HUES48 (cell line): Measurements from ENCODE around the gene LSG1.

Experiments used
- H3K27ac ChIP-seq: one replicate; pipeline ENCODE4 v1.7.0; 2013; ENCODE audit warnings: low read depth, low read length, inconsistent platforms
- H3K27me3 ChIP-seq: 2 replicates; pipeline ENCODE4 v1.6.1; 2013; ENCODE audit warnings: mild to moderate bottlenecking, low read length; ENCODE audit not compliant: control insufficient read depth, insufficient read depth
- H3K36me3 ChIP-seq: 2 replicates; pipeline ENCODE4 v1.6.1; 2013; ENCODE audit warnings: low read length; ENCODE audit not compliant: control insufficient read depth, insufficient read depth
- H3K4me1 ChIP-seq: 2 replicates; pipeline ENCODE4 v1.6.1; 2013; ENCODE audit warnings: mild to moderate bottlenecking, low read length; ENCODE audit not compliant: control insufficient read depth, insufficient read depth
- H3K4me3 ChIP-seq: 2 replicates; pipeline ENCODE4 v1.5.1; 2013; ENCODE audit warnings: mild to moderate bottlenecking, low read depth, low read length
- H3K9ac ChIP-seq: 2 replicates; pipeline ENCODE4 v1.6.1; 2013; ENCODE audit warnings: mild to moderate bottlenecking, low read depth, low read length, moderate library complexity
- H3K9me3 ChIP-seq: 2 replicates; pipeline ENCODE4 v1.6.1; 2013; ENCODE audit warnings: low read length; ENCODE audit not compliant: control insufficient read depth, insufficient read depth

LSG1 gene

DNA sequence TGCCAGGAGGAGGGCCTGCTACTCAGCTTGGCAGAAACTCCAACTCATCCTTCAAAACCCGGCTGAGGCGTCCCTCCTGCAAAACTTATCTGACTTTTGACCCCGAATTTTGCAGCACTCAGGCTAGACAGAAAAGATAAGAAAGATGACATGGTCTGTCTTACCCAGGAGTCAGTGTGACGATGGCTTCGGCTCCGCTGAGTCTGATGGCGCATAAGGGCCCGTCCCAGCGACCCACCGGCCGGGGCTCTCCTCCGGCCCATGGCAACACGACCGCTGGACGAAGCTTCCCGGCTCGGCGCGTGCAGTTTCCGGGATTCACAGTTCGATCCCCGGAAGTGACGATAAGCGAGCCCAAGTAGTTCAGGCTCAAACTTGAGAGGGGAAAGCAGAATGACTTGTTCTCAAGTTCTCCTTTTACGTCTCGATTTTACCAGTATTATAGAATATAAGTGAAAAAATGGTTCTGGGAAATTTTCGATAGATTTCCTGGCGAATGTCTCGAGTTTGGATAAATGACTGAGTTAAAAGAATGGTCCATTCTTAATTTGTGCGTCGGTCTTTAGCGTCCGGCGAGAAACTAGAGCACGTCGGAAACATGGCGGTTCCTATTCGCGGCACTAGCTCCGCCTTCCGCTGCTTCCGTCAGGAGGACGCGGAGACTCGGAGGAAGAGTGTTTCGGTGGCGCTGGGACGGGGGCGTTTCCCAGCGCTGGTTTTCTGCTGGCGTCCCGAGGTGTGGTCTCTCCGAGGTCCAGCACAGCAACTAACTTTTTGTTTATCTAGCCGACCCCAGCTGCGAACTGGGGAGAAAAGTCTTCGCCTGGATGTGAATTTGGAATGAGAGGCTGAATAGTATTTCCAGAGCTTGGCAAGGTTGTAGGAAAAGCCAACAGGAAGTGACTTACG lies at the start of gene LSG1:
Gene LSG1 (minus strand): TSS at position 292 of the 909 bp plus-strand sequence. CDS start 29 bp downstream, at position 263.
- Histone ChIP-seq H3K4me3 (peak within 1 kb of the TSS; percentile 99), H3K27me3 (no peaks in the 10 kb centered on the region; the same call in 1 of the 2 replicates), H3K36me3 (peaks cover 23% of the 10 kb centered on the region), H3K9ac (peak within 1 kb of the TSS; percentile 93), H3K27ac (peak within 1 kb of the TSS; percentile 86), H3K4me1 (peaks cover 7% of the 10 kb centered on the region), H3K9me3 (no peaks in the 10 kb centered on the region)

- no peaks in the 10 kb centered on the region for H3K36me3 ChIP-seq
- H3K27me3 ChIP-seq, result no peaks in the 10 kb centered on the region
- no peaks in the 10 kb centered on the region for H3K9me3 ChIP-seq
- H3K9ac ChIP-seq, result no peak overlapping the region
- no peak overlapping the region for H3K4me3 ChIP-seq
- no peak overlapping the region for H3K27ac ChIP-seq
- H3K4me1 ChIP-seq, result no peaks in the 10 kb centered on the region
Observed at GRCh38 chr3:194720048-194720447, 48.1 kb upstream of the LSG1 start.

- H3K36me3 ChIP-seq, result no peaks in the 10 kb centered on the region
- no peaks in the 10 kb centered on the region for H3K4me1 ChIP-seq
- H3K9me3 ChIP-seq, result no peaks in the 10 kb centered on the region
- no peak overlapping the region for H3K4me3 ChIP-seq
- H3K27me3 ChIP-seq, result no peaks in the 10 kb centered on the region
- H3K9ac ChIP-seq, result no peak overlapping the region
- no peak overlapping the region for H3K27ac ChIP-seq
Observed at GRCh38 chr3:194718079-194718478, 46.1 kb upstream of the LSG1 start.

DNA sequence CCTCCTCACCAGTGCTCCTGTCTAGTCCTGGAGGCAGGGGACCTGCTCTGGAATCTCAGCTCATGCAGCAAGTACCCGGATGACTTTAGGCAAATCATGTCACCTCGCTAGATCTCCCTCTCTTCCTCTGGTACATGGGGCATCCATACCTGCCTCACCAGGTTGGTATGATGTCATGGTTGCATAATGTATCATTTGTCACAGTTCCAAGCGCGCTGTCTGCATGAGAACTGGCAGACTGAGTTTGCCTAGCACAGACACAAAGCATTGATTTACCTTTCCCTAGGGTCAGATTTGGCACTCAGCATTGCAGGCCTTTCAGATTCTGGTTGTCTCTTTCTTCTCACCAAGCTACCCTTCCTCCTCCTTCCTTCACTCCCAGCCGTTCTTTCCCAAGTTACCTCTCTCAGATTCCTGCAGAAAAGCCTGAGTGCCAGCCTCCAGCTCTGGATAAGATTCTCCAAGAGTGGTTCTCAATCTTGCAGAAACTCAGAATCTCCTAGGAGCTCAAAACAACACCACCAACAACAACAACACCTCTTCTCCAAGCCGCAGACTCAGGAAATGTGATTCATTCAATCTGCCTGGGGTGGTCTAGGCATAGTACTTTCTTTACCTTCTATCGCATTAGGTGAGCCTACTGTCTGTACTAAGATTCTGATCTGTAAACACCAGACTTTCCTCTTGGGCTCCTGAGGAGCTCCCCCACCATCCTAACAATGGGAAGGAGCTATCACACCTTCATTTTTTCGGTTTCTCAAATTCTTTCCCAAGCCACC lies 43.2 kb upstream of the LSG1 start:
- H3K9ac ChIP-seq, result no peak overlapping the region
- no peaks in the 10 kb centered on the region for H3K27me3 ChIP-seq
- no peak overlapping the region for H3K27ac ChIP-seq
- H3K4me1 ChIP-seq, result no peaks in the 10 kb centered on the region
- H3K9me3 ChIP-seq, result no peaks in the 10 kb centered on the region
- no peaks in the 10 kb centered on the region for H3K36me3 ChIP-seq
- no peak overlapping the region for H3K4me3 ChIP-seq

- H3K9ac ChIP-seq, result no peak overlapping the region
- H3K9me3 ChIP-seq, result no peaks in the 10 kb centered on the region
- H3K27ac ChIP-seq, result no peak overlapping the region
- no peak overlapping the region for H3K4me3 ChIP-seq
- H3K4me1 ChIP-seq, result no peaks in the 10 kb centered on the region
- H3K36me3 ChIP-seq, result no peaks in the 10 kb centered on the region
- H3K27me3 ChIP-seq, result no peaks in the 10 kb centered on the region
Observed at GRCh38 chr3:194714564-194714963, 42.6 kb upstream of the LSG1 start.

DNA sequence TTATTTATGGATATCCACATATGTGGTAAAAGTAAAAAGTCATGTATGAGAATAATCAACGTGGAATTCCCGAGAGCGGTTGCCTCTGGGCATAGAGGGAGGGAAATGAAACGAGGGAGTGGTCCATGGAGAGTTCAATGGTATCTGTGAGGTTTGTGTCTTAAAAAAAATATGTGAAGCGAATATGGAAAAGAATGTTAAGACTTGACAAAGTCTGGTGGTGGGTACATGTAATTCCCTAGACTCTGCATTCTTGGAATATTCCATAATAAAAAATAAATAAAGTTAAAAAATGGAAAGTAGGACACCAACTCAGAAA lies 42.1 kb upstream of the LSG1 start:
- no peaks in the 10 kb centered on the region for H3K4me1 ChIP-seq
- no peaks in the 10 kb centered on the region for H3K9me3 ChIP-seq
- H3K9ac ChIP-seq, result no peak overlapping the region
- H3K4me3 ChIP-seq, result no peak overlapping the region
- H3K36me3 ChIP-seq, result no peaks in the 10 kb centered on the region
- no peak overlapping the region for H3K27ac ChIP-seq
- no peaks in the 10 kb centered on the region for H3K27me3 ChIP-seq

DNA sequence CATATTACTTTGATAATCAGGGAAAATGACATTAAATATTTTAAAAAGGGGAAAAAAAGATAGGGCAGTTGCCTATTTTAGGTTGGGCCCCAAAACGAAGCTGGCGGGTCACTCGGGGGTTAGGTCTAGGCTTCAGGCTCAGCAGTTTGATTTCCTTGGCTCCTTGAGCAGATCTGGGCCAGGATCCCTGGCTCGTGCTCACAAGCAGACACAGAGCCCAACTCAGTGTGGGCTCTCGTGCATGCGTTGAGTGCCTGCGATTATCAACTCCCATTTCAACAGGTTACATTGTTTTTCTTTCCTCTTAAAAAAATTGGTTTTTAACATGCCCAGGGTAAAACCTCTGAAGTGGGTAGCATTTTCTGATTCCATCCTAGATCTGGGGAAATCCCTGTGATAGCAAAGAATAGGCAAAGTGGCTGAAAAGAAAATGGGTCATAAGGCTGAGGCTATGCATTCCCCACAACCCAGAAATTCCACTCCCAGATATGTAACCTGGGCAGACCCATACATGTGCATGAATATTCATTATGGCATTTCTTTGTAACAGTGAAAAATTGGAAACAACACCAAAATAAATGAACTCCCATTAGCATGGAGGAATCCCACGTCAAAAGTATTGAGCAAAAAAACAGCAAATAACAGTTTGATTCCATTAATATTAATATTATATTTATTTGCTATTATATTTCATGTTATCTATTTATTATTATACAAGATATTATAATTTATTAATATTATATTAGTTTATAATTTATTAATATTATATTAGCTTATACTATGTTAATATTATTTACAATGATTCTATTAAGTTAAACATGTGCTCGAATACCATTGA lies 41.5 kb upstream of the LSG1 start:
- Histone ChIP-seq H3K9ac (no peak overlapping the region), H3K27ac (no peak overlapping the region), H3K4me1 (no peaks in the 10 kb centered on the region), H3K9me3 (no peaks in the 10 kb centered on the region), H3K4me3 (no peak overlapping the region), H3K36me3 (no peaks in the 10 kb centered on the region), H3K27me3 (no peaks in the 10 kb centered on the region)

GRCh38 chr3:194711913-194712312 lies 39.9 kb upstream of the LSG1 start:
- no peak overlapping the region for H3K9ac ChIP-seq
- H3K27ac ChIP-seq, result no peak overlapping the region

GRCh38 chr3:194711286-194711685 lies 39.3 kb upstream of the LSG1 start:
- no peak overlapping the region for H3K27ac ChIP-seq
- no peak overlapping the region for H3K9ac ChIP-seq
- H3K4me3 ChIP-seq, result no peak overlapping the region
- peaks cover 10% of the 10 kb centered on the region for H3K4me1 ChIP-seq
- H3K27me3 ChIP-seq, result no peaks in the 10 kb centered on the region
- no peaks in the 10 kb centered on the region for H3K9me3 ChIP-seq
- H3K36me3 ChIP-seq, result no peaks in the 10 kb centered on the region

More at GRCh38 chr3:194711913-194712312, 39.9 kb upstream of the LSG1 start:
- H3K27me3 ChIP-seq, result no peaks in the 10 kb centered on the region
- peaks cover 4% of the 10 kb centered on the region; the same call in 1 of the 2 replicates for H3K4me1 ChIP-seq
- no peaks in the 10 kb centered on the region for H3K36me3 ChIP-seq
- H3K4me3 ChIP-seq, result no peak overlapping the region
- no peaks in the 10 kb centered on the region for H3K9me3 ChIP-seq

- no peaks in the 10 kb centered on the region for H3K27me3 ChIP-seq
- H3K4me3 ChIP-seq, result no peak overlapping the region
- no peaks in the 10 kb centered on the region for H3K9me3 ChIP-seq
- no peaks in the 10 kb centered on the region for H3K36me3 ChIP-seq
- no peak overlapping the region for H3K9ac ChIP-seq
- no peak overlapping the region for H3K27ac ChIP-seq
- H3K4me1 ChIP-seq, result peaks cover 11% of the 10 kb centered on the region
Observed at GRCh38 chr3:194707147-194707540, 35.2 kb upstream of the LSG1 start.
